Skeletal muscle satellite cell (primary cell): Measurements from ENCODE around the gene SH3RF1.

Experiments
- H3K27me3 ChIP-seq: 2 replicates; pipeline ENCODE4 v1.7.0; 2013; ENCODE audit warnings: low read length; ENCODE audit not compliant: control insufficient read depth, insufficient read depth
- H3K36me3 ChIP-seq: 2 replicates; pipeline ENCODE4 v1.7.0; 2013; ENCODE audit warnings: mild to moderate bottlenecking, control low read depth, low read length; ENCODE audit not compliant: insufficient read depth
- H3K4me1 ChIP-seq: 2 replicates; pipeline ENCODE4 v1.7.0; 2013; ENCODE audit warnings: low read length; ENCODE audit not compliant: control insufficient read depth, insufficient read depth
- H3K4me2 ChIP-seq: 2 replicates; pipeline ENCODE4 v1.7.0; 2013; ENCODE audit warnings: mild to moderate bottlenecking, low read length
- H3K4me3 ChIP-seq: 2 replicates; pipeline ENCODE4 v1.7.0; 2013; ENCODE audit warnings: low read length
- H3K9ac ChIP-seq: 2 replicates; pipeline ENCODE4 v1.7.0; 2013; ENCODE audit warnings: mild to moderate bottlenecking, low read depth, low read length, moderate library complexity
- H3K9me3 ChIP-seq: replicated peaks from 2 replicates; pipeline ENCODE4 v1.7.0; 2013; ENCODE audit warnings: mild to moderate bottlenecking, control low read depth, low read length

SH3RF1 gene

DNA sequence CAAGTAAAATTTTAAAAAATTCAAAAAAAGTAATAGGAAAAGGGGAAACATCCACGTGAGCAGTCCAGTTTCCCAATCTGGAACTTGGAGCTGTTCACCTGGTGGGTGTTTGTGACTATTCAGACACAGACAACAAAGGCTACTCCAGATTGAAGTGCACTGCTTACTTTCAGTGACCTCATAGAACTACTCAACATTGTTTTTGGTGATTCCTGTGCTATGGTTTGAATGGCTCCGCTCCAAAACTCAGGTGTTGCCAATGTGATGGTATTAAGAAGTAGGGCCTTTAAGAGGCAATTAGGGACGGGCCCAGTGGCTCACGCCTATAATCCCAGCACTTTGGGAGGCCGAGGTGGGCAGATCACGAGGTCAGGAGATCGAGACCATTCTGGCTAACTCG is 22.1 kb downstream of the SH3RF1 start:
- H3K4me2 ChIP-seq = no peak overlapping the region
- peaks cover 5% of the 10 kb centered on the region for H3K36me3 ChIP-seq
- no peaks in the 10 kb centered on the region for H3K9me3 ChIP-seq
- no peak overlapping the region for H3K9ac ChIP-seq
- no peaks in the 10 kb centered on the region for H3K27me3 ChIP-seq
- no peak overlapping the region for H3K4me3 ChIP-seq
- H3K4me1 ChIP-seq = peaks cover 57% of the 10 kb centered on the region

DNA sequence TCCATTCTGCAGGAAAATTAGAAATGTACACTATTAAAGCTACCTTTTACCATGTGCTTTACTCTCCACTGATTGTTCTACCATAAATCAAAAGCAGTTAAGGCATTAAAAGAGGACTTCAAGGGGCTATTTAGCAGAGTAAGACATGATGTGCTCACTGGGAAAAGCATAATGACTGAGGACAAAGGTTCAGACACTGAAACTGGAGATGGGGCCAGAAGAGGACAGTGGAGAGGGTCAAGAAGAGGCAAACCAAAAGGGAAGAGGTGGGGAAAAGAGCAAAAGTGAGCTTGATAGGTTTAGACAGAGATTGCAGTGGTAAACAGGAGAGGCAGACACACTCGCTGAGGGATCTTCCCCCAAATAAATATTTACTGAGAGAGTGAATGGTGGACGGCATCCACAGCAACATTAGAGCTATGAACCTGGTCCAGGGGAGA is 23.8 kb downstream of the SH3RF1 start:
- Histone ChIP-seq H3K4me3 (no peak overlapping the region), H3K9me3 (no peaks in the 10 kb centered on the region), H3K4me2 (no peak overlapping the region), H3K36me3 (peaks cover 11% of the 10 kb centered on the region), H3K27me3 (no peaks in the 10 kb centered on the region), H3K4me1 (peaks cover 43% of the 10 kb centered on the region), H3K9ac (no peak overlapping the region)

DNA sequence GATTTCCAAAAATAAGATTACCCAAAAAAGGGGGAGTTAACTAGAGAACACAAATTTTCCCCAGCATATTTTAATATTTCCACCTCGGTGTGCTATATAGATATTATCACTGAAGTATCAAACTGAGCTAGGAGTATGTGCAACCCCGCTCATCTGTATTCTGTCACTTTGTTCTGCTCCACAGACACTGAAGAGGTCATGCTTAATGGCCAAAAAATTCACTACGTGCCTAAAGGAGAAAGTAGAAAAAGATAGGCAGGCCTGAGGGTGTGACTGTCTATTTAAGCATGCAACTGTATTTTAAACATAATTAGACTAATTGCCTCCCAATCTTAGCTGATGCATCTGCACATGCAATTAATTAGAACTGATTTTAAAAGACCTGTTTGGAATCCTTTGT is 24.5 kb downstream of the SH3RF1 start:
- Histone ChIP-seq H3K4me1 (peaks cover 41% of the 10 kb centered on the region), H3K9ac (no peak overlapping the region), H3K4me2 (no peak overlapping the region), H3K9me3 (no peaks in the 10 kb centered on the region), H3K27me3 (no peaks in the 10 kb centered on the region), H3K4me3 (no peak overlapping the region), H3K36me3 (peaks cover 7% of the 10 kb centered on the region)

DNA sequence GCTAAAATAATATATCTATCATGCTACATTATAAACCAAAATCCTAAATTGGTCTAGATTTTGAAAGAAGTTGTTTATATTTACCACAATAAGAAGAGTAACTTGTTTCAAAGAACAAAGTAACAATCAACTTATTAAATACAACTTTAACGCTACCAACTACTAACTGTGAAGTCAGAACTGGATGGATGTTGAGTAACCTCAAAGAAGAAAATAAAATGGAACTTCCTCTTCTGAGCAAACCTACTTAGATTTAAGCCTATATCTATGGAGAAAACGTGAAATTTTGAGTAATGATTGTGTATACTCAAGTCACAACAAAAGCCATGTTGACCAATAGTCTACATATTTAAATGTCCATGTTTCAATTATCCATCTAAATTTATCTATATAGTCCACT is 25.7 kb downstream of the SH3RF1 start:
- H3K4me1 ChIP-seq = peaks cover 31% of the 10 kb centered on the region
- no peak overlapping the region for H3K9ac ChIP-seq

DNA sequence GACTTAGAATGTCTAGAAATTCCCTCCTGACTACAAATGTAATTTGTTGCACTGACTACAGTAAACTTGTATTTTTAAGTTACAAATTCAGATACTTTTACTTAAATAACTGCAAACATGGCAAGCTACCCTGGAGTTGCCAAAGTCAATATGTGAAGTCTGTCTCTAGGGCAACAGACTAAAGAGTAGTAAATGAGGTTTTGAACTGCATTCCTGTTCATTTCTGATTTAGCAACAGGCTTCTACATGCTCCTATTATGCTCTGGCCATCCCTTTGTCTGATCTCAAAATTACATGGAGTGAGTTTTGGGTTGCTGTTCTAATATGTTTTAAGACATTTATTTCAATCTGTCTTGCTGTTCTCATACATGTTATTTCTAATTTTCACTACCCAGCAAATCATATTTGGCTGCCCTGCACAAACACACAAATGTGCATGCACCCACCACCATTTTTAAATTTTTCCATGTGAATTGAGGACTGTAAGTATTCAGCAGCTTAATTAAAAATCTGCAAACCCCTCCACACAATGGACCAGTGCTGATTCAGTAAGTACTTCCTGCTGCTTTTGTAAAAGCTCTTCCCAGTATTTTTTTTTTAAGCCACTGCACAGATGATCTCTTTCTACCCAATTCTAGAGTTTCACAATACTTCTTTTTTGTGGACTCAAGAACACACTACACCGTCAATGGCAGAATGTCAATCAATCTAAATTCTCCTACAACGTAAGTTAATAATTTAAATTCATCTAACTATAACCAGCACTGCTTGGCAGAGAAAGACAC is 26.7 kb downstream of the SH3RF1 start:
- Histone ChIP-seq H3K27me3 (no peaks in the 10 kb centered on the region), H3K4me1 (peaks cover 29% of the 10 kb centered on the region), H3K9ac (no peak overlapping the region), H3K9me3 (no peaks in the 10 kb centered on the region), H3K4me2 (peak overlapping the region; percentile 31), H3K4me3 (no peak overlapping the region), H3K36me3 (peaks cover 7% of the 10 kb centered on the region)

More for the DNA sequence above, 25.7 kb downstream of the SH3RF1 start:
- H3K4me2 ChIP-seq = no peak overlapping the region
- H3K4me3 ChIP-seq = no peak overlapping the region
- H3K36me3 ChIP-seq = peaks cover 7% of the 10 kb centered on the region
- H3K27me3 ChIP-seq = no peaks in the 10 kb centered on the region
- no peaks in the 10 kb centered on the region for H3K9me3 ChIP-seq

DNA sequence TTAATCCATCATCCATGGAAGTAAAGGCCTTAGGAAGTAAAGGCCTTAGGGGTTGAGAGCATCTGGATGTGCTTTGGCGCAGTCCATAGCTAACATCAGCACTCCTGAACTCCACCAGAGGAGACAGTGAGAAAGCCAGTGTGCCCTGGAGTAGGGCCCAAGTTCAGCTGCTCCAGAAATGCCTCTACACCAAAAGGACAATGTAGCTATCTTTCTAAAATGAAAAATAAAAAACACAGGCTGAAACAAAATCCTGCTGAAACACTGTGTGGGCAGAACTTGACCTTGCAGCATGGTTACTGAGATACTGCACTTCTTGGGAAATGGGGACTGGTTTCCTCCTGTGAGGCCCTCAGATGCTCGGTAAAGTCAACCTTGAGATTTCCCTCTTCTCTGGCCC is 29.3 kb downstream of the SH3RF1 start:
- Histone ChIP-seq H3K36me3 (peaks cover 12% of the 10 kb centered on the region), H3K9ac (no peak overlapping the region), H3K9me3 (no peaks in the 10 kb centered on the region), H3K4me1 (peaks cover 54% of the 10 kb centered on the region), H3K27me3 (no peaks in the 10 kb centered on the region), H3K4me2 (no peak overlapping the region), H3K4me3 (no peak overlapping the region)

DNA sequence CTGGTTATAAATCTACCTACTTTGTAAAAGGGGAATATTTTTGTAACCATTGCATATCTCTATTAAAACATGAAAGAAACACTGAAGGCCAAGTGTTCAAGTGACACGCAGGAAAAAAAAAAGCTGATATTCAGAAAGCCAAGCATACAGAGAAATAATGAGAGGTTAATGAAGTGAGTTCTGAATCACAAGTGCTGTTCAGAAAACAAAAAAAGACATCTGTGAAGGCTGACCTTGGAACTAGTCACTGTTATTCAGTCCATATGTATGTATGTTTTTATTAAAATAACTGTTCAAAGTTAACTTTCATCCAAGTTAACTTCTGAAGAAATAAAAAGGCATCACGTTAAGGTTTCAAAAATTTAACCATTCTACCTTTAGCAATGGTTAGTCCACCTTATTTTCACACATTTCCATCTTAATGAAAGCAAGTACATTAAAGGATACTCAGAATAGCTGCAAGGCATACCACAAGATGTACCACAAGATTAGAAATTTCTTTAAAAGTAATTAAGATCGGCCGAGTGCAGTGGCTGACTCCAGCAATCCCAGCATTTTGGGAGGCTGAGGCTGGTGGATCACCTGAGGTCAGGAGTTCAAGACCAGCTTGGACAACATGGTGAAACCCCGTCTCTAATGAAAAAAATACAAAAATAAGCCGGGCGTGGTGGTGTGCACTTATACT is 31.4 kb downstream of the SH3RF1 start:
- H3K4me1 ChIP-seq = peaks cover 66% of the 10 kb centered on the region
- H3K9me3 ChIP-seq = no peaks in the 10 kb centered on the region
- no peak overlapping the region for H3K9ac ChIP-seq

DNA sequence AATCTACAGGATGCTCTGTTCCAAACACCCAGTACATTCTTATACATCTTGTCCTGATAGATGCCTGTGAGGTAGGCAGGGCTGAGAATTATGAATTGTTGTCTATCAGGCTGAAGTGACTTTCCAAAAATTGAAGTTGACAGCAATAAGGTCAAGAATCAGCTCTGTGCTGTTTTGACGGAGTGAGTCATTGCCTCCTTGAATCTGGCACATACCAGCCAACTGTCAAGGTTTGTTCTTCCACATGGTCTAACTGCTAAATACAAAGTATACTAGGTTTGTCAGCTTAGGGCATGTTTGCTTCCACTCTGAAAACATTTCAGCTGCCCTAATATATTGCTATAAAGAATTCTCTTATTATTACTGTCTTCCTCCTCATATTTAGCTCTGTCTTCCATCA is 32.3 kb downstream of the SH3RF1 start:
- H3K36me3 ChIP-seq = peaks cover 17% of the 10 kb centered on the region
- no peak overlapping the region for H3K4me3 ChIP-seq
- no peaks in the 10 kb centered on the region for H3K27me3 ChIP-seq
- peak overlapping the region; percentile 17 for H3K4me2 ChIP-seq
- no peak overlapping the region for H3K9ac ChIP-seq
- peaks cover 62% of the 10 kb centered on the region for H3K4me1 ChIP-seq
- H3K9me3 ChIP-seq = no peaks in the 10 kb centered on the region

More for the DNA sequence above, 31.4 kb downstream of the SH3RF1 start:
- Histone ChIP-seq H3K4me2 (no peak overlapping the region), H3K36me3 (peaks cover 17% of the 10 kb centered on the region), H3K4me3 (no peak overlapping the region), H3K27me3 (no peaks in the 10 kb centered on the region)

DNA sequence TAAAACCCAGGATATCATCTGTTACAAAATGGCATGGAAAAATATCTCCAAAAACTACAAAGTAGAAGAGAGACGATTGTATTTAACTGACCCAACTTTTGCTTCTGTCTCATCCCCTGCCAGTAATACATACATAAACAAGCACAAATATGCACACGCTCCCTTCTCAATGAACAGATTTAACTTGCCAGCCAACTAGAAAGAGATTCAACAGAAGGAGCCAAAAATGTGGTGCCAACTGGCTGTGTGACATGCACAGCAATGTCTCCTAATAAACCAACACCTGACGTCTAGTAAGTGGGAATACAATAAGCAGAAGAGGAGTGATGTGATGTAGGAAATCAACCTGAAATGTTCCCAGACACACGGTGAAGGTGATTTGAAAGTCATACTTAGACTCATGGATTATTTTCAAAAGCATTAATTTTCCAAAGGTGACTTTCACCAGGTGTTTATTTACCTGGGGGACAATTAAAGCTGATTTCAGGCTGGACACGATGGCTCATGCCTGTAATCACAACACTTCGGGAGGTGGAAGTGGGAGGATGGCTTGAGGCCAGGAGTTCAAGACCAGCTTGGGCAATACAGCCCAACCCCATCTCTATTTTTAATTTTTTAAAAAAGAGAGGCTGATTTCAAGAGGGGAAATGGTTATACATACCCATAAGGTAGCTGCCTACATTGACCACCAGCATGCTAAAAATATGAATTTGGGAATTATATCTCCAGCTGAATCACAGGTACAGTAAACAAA is 33.7 kb downstream of the SH3RF1 start:
- Histone ChIP-seq H3K36me3 (peaks cover 10% of the 10 kb centered on the region), H3K27me3 (no peaks in the 10 kb centered on the region), H3K9ac (no peak overlapping the region), H3K4me3 (no peak overlapping the region), H3K4me1 (peaks cover 61% of the 10 kb centered on the region), H3K9me3 (no peaks in the 10 kb centered on the region), H3K4me2 (no peak overlapping the region)

DNA sequence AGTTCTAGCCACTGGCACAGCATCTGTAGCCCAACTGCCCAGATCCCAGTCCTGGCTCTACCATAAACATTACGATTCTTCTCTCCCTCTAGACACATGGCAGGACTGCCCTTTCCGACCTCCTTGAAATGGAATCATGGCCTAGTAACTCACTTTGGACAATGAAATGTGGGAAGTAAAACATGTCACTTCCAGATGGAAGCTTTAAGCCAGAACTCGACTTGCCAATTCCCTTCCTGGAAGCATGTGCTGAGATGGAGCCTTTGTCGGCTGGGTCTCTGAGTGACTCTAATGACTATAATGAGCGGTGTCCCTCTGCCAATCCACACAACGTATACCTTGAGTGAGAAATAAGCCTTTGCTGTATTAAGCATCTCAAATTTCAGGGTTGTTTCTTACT is 34.7 kb downstream of the SH3RF1 start:
- Histone ChIP-seq H3K36me3 (peaks cover 14% of the 10 kb centered on the region), H3K4me2 (no peak overlapping the region), H3K27me3 (no peaks in the 10 kb centered on the region), H3K4me1 (peaks cover 54% of the 10 kb centered on the region), H3K9ac (no peak overlapping the region), H3K9me3 (no peaks in the 10 kb centered on the region), H3K4me3 (no peak overlapping the region)

DNA sequence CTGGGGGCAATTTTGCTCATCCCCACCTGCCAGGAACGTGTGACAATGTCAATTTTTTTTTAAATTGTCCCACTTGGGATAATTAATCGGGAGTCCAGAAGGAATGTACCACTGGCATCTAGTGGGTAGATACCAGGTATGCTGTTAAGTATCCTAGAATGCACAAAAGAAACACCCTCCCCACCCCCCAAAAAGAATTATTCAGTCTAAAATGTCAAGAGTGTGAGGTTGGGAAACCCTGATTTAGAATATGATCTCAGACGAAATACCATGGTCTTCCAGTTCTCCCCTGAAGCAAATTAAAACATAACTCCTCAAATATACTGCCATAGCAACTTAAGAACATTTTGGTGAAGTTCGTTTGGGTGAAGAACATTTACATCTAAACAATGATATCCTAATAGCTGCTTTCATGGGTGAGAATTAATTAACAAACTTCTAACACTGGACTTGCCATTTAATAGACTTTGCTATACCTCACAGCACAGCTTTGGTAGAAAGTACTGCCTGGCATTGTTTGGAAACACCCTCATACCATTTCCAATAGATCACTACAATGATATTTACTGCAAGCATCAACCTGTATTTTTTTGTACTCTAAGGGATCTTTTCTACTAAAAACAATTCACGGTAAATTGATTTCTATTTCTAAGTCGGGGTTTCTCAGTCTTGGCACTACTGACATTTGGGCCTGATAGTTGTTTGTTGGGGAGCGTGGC is 36.5 kb downstream of the SH3RF1 start:
- Histone ChIP-seq H3K36me3 (peaks cover 14% of the 10 kb centered on the region), H3K4me1 (peaks cover 56% of the 10 kb centered on the region), H3K9me3 (no peaks in the 10 kb centered on the region), H3K4me3 (no peak overlapping the region), H3K27me3 (no peaks in the 10 kb centered on the region), H3K4me2 (peak overlapping the region; percentile 11), H3K9ac (no peak overlapping the region)
